Uterus (tissue), 4 donors: ENCODE results near the gene RPRD1B. TPM values are rescaled to one million over a fixed set of nuclear protein-coding genes. Genes with fewer than 3 reads are reported as not detected.

Source experiments
- DNase-seq, 2 donors: peaks; one replicate each; pipeline ENCODE4 v3.0.0-alpha.2; 2019 to 2020
- H3K27ac ChIP-seq, 2 donors: fragments of 200-600 bp; sonication (generic); 1 replicate in 1 of 2; 2 replicates in 1 of 2; pipeline ENCODE4 v1.5.1; 2016 to 2018
- H3K27me3 ChIP-seq, 2 donors: fragments of 200-600 bp; sonication (generic); one replicate each; pipeline ENCODE4 v1.5.1; 2018 to 2019; ENCODE audit warnings: control low read depth in 1 of 2
- H3K36me3 ChIP-seq, 2 donors: fragments of 200-600 bp; sonication (generic); one replicate each; pipeline ENCODE4 v1.5.1; 2019; ENCODE audit warnings: control low read depth in 1 of 2
- H3K4me1 ChIP-seq, 2 donors: fragments of 200-600 bp; sonication (generic); one replicate each; pipeline ENCODE4 v1.5.1; 2018 to 2019; ENCODE audit warnings: control low read depth in 1 of 2
- H3K4me3 ChIP-seq, 2 donors: fragments of 200-600 bp; sonication (generic); 1 replicate in 1 of 2; 2 replicates in 1 of 2; pipeline ENCODE4 v1.5.1; 2018 to 2019; ENCODE audit warnings: mild to moderate bottlenecking in 1 of 2
- H3K9me3 ChIP-seq, 2 donors: fragments of 200-600 bp; sonication (generic); one replicate each; pipeline ENCODE4 v1.5.1; 2019; ENCODE audit warnings: control low read depth in 1 of 2
- POLR2A ChIP-seq, 2 donors: fragments of 450-650 bp; IDR thresholded peaks; one replicate each; pipeline ENCODE4 v1.6.1; 2016; ENCODE audit warnings: antibody characterized with exemption in 2 of 2, mild to moderate bottlenecking in 1 of 2, moderate library complexity in 1 of 2
- intact Hi-C: fragments of 100-400 bp; cut with DNase I; formaldehyde crosslinking; loops from one replicate; pipeline ENCODE4 v1.15.1; 2023; ENCODE audit warnings: low total_unique reads
- total RNA-seq, 4 donors: library from RNA; depleted of rRNA in 3 of 4; stranded (reverse); fragments of >200 nt in 3 of 4; gene quantifications; one replicate each; pipeline versions ENCODE4 v1.1.0 to v1.2.4, GENCODE V29; 2014 to 2023
- TF ChIP-seq, protein P1 (sequence below), 4 experiments: fragments of 200-600 bp in 2 of 4; fragments of 450-650 bp in 2 of 4; sonication (generic) in 2 of 4; IDR thresholded peaks; one replicate each; pipeline ENCODE4 v1.5.1; 2016 to 2019; ENCODE audit warnings: antibody characterized with exemption in 4 of 4, mild to moderate bottlenecking in 2 of 4, moderate library complexity in 1 of 4
- donor health status: DM: yes; HTN: yes; CAD: no.

RPRD1B gene
- total RNA-seq, 4 donors from 2014 or later, result 7.9 to 71.3 (median 26.1) TPM

DNA sequence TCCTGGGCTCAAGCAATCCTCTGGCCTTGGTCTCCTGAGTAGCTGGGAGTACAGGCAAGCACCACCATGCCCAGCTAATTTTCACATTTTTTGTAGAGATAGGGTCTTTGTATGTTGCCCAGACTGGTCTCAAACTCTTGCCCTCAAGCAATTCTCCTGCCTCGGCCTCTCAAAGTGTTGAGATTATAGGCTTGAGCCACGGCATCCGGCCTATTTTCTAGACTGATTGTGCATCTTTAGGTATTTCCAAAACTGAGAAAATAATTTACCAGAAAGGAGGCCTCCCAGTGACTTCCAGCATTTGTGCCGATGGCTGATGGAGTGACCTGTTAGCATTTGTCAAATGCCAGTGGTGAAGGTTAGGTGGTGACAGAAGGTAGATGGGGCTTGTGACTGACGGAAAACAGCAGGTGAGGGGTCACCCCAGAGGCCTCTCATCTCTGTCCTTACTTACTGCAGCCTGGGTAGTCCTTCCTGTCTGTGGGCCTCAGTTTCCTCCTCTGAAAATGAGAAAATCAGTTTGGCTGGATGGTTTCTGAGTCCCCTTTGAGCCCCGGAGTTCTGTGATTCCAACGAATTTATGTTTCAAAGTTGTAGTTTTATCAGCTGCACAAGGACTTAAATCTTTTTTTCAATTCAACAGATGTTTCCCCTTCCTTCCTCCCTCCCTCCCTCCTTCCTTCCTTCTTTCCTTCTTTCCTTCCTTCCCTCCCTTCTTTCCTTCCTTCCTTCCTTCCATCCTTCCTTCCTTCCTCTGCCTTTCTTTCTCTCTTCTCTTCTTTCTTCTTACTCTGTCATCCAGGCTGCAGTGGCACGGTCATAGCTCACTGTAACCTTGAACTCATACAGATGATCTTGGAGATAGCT is 78.1 kb downstream of the RPRD1B start:
- no peak overlapping the region for H3K4me3 ChIP-seq
- no peaks in the 10 kb centered on the region for H3K27me3 ChIP-seq
- H3K9me3 ChIP-seq, result no peaks in the 10 kb centered on the region
- H3K36me3 ChIP-seq, result no peaks in the 10 kb centered on the region
- peak overlapping the region; percentile 79 to 88 for H3K27ac ChIP-seq
- intact Hi-C loops, result no loop called here
- DNase-seq, result no peak
- peaks cover 11 to 17% of the 10 kb centered on the region in 2 donors for H3K4me1 ChIP-seq
- TF ChIP-seq, protein P1, sequence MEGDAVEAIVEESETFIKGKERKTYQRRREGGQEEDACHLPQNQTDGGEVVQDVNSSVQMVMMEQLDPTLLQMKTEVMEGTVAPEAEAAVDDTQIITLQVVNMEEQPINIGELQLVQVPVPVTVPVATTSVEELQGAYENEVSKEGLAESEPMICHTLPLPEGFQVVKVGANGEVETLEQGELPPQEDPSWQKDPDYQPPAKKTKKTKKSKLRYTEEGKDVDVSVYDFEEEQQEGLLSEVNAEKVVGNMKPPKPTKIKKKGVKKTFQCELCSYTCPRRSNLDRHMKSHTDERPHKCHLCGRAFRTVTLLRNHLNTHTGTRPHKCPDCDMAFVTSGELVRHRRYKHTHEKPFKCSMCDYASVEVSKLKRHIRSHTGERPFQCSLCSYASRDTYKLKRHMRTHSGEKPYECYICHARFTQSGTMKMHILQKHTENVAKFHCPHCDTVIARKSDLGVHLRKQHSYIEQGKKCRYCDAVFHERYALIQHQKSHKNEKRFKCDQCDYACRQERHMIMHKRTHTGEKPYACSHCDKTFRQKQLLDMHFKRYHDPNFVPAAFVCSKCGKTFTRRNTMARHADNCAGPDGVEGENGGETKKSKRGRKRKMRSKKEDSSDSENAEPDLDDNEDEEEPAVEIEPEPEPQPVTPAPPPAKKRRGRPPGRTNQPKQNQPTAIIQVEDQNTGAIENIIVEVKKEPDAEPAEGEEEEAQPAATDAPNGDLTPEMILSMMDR (IDR thresholded peaks at IDR 0.05), result no peak
- no peak for TF ChIP-seq POLR2A (IDR thresholded peaks at IDR 0.05)

DNA sequence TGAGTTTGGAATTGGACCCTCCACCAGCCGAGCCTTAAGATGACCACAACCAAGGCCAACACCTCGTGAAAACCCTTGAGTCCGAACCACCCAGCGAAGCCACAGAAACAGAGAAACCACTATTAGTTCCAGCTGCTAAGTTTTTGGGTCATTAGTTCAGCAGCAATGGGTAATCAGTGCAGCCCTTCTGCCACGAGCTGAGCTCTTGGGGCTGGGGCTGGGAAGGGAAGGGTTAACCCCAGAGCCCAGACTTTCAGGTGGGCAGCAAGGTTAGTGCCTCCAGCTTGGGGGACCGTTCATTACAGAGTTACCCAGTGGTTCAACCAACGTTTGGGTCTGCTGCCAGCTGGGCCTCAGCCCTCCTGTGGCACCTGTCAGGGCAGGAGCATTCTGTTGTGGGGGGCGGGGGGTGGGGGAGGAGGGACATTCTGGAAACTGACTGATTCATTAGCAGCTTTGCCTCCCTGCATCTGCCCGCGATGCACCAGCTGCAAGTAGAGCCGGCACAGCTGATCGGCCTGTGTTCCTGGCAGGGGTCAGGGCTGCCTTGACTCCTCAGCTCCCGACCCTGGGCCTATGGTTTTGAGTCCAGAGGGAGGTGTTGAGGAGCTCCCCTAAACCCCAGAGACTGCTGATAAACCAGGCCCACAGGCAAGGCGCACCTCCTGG is 78.8 kb downstream of the RPRD1B start:
- Histone ChIP-seq H3K4me1 (peaks cover 11 to 17% of the 10 kb centered on the region in 2 donors), H3K9me3 (no peaks in the 10 kb centered on the region), H3K4me3 (no peak overlapping the region), H3K36me3 (no peaks in the 10 kb centered on the region), H3K27me3 (no peaks in the 10 kb centered on the region), H3K27ac (peak overlapping the region; percentile 79 to 88)
- intact Hi-C loops, result no loop called here
- no peak for TF ChIP-seq POLR2A (IDR thresholded peaks at IDR 0.05)
- TF ChIP-seq, protein P1 (IDR thresholded peaks at IDR 0.05), result no peak
- DNase-seq, result no peak

DNA sequence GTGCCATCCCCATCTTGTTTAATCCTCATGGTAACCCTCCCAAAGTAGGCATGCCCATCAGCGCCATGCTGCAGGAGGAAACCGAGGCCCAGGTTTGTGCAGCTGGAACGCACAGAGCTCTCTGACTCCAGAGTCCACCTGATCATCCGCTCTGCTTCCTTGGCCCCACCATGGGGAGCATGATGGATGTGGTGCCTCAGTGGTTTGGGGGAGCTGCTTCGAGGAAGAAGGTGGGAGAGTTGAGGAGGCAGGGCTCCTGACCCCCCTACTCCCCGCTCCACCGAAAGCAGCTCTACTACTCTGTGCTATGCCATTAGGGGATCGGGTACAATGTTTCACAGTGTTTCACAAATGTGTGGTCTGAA is 79.4 kb downstream of the RPRD1B start:
- H3K27ac ChIP-seq, result peak overlapping the region in 1 of 2 donors; percentile 88

DNA sequence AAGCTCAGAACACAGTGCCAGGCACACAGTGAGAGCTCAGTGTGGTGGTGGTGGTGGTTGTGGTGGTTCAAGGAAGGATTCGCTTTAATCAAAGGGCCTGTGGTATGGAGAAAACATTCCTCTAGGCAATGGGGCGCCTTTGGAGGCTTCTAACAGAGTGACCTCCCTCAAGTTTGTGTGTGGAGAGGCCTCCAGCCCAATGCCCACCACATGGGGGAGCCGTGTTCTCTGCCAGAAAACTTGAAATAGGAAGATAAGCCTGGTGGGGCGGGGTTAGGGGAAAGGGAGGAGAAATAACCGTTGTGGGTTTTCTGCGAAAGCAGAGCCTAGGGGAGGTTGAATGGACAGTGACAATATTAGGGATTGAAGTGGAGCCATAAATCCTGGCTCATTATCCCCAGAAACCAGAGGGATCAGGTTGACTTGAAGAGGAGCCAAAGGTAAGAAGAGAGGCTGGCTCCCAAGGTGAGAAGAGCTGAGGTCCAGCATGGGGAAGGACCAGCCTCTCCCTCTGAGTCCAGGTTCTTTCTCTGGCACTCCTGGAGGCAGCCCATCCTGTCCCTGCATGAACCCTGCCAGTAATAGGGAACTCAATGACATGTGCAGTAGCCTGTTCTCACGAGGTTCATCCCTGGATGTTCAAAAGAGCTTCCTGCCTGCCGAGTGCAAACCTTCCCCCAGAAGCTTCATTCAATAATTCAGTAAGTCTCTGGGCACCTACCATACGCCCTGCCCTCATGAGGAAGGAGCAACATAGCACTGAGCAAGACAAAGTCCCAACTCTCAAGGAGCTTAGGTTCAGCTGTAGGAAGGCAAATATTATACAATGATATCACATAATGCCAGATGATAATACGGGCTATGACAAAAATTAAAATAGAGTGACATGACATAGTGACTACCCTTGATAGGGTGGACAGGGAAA is 80.1 kb downstream of the RPRD1B start:
- H3K4me3 ChIP-seq, result no peak overlapping the region
- DNase-seq, result no peak
- no peak for TF ChIP-seq POLR2A (IDR thresholded peaks at IDR 0.05)
- TF ChIP-seq, protein P1 (IDR thresholded peaks at IDR 0.05), result peak in 1 of 4 experiments; percentile 28
- no peaks in the 10 kb centered on the region for H3K27me3 ChIP-seq
- peak overlapping the region in 1 of 2 donors; percentile 88 for H3K27ac ChIP-seq
- H3K4me1 ChIP-seq, result peaks cover 11 to 17% of the 10 kb centered on the region in 2 donors
- intact Hi-C loops, result no loop called here
- H3K9me3 ChIP-seq, result no peaks in the 10 kb centered on the region
- H3K36me3 ChIP-seq, result no peaks in the 10 kb centered on the region

More for the DNA sequence above, 79.4 kb downstream of the RPRD1B start:
- no peak overlapping the region for H3K4me3 ChIP-seq
- no peak for DNase-seq
- TF ChIP-seq POLR2A (IDR thresholded peaks at IDR 0.05), result no peak
- TF ChIP-seq, protein P1 (IDR thresholded peaks at IDR 0.05), result no peak
- H3K4me1 ChIP-seq, result peaks cover 11 to 17% of the 10 kb centered on the region in 2 donors
- no peaks in the 10 kb centered on the region for H3K27me3 ChIP-seq
- no peaks in the 10 kb centered on the region for H3K9me3 ChIP-seq
- intact Hi-C loops, result no loop called here
- no peaks in the 10 kb centered on the region for H3K36me3 ChIP-seq
